KG1 (cell line): ENCODE results near the gene OOSP2.
"Not testable (repeated sequence)": the region's sequence is repeated elsewhere in the genome, so short reads cannot be mapped to it uniquely, and the experiment has no call there.

Source experiments
- DNase-seq: peaks from one replicate; lab custom pipeline; 2025; lab: John Stamatoyannopoulos, UW

The OOSP2 gene, protein sequence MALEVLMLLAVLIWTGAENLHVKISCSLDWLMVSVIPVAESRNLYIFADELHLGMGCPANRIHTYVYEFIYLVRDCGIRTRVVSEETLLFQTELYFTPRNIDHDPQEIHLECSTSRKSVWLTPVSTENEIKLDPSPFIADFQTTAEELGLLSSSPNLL

DNA sequence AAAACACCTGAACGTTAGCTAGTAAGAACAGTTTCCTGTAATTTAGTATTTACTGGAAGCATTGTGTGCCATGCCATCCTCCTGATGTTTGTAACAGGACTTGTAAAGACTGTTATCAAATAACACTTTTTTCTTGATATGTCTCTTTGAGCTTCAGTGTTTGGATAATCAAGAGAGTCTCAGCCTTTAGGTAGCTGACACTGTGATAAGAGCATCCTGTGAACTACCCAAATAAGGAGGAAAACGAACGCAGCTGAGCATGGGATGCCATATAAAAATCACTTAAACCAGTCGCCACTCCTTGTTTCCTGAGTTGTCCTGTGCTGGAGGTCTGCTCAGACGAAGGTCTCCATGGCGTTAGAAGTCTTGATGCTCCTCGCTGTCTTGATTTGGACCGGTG, at the start of gene OOSP2:
OOSP2 (plus strand) TSS at position 301 of the 400 bp plus-strand sequence; CDS start at position 352, 51 bp downstream.
- DNase-seq, result no peak

DNA sequence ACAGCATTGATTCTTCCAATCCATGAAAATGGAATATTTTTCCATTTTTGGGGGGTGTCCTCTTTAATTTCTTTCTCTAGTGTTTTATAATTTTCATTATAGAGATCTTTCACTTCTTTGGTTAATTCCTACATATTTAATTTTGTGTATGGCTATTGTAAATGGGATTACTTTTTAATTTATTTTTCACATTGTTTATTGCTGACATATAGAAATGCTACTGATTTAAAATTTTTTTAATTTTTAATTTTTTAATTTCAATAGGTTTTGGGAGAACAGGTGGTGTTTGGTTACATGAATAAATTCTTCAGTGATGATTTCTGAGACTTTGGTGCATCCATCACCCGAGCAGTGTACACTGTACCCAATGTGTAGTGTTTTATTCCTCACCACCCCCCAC, 49.8 kb upstream of the OOSP2 start:
- no peak for DNase-seq

DNA sequence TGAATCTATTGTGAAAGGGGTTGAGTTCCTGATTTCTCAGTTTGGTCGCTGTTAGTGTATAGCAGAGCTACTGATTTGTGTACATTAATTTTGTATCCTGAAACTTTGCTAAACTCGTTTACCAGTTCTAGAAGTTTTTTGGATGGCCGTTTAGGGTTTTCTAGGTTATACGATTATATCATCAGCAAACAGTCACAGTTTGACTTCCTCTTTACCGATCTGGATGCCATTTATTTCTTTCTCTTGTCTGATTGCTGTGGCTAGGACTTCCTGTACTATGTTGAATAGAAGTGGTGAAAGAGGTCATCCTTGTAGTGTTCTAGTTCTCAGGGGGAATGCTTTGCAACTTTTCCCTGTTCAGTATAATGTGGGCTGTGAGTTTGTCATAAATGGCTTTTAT, 47.8 kb upstream of the OOSP2 start:
- DNase-seq, result peak; percentile 59

DNA sequence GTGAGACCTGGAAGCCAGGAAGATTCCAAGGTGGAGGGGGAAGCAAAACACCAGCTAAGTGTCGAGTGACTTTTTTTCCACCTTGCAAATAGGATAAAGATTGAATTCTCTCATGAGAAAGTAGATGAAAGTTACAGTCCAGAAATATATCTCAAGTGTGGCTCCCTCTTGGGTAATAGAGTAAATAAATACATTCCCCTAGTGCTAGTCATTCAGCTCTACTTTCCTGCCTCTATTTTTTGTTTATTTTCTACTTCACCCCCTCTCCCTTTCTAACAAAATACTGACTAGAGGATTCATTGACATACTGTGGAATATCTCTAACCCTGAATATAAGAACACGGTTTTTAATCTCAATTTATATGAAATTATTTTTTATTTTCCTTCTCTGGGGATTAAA, 42.4 kb upstream of the OOSP2 start:
- no peak for DNase-seq

DNA sequence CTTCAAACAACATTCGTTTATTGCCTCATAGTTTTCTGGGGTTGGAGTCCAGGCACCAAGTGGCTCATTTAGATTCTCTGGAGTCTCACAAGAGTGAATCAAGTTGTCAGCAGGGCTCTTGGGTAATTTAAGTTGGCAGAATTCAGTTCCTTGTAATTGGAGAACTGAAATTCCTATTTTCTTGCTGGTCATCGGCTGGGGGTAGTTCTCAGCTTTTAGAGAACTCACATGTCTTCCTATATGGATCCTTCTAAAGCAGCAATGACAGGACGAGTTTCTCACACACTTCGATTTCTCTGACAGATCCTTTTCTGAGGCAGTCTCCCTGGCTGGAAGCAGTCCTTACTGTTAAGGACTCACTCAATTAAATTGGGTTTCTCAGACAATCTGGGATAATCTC, 40.5 kb upstream of the OOSP2 start:
- DNase-seq, result no peak

DNA sequence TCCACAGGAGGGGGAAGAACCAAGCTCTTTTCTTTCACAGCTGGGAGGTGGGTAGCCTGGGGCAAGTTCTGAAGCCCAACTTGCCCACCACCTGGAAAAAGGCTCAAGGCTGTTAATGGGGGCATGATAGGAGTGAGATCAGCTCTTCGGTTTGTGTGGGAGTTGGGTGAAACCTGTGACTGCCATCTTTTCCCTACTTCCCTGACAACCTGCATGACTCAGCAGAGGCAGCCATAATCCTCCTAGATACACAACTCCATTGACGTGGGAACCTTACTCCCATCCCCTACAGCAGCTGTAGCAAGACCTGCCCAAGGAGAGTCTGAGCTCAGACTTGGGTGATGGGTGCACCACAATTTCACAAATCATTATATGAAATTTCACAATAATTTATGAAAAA, 36.5 kb upstream of the OOSP2 start:
- no peak for DNase-seq

DNA sequence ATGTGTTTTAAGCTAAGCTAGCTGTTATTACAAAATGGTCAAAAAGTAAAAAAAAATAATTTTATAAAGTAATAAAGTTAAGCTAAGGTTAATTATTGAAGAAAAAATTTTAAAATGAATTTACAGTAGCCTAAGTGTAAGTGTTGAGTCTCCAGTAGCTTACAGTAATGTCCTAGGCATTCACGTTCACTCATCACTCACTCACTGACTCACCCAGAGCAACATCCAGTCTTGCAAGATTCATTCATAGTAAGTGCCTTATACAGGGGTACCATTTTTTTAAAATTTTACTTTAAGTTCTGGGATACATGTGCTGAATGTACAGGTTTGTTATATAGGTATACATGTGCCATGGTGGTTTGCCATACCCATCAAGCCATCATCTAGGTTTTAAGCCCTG, 34.8 kb upstream of the OOSP2 start:
- no peak for DNase-seq

DNA sequence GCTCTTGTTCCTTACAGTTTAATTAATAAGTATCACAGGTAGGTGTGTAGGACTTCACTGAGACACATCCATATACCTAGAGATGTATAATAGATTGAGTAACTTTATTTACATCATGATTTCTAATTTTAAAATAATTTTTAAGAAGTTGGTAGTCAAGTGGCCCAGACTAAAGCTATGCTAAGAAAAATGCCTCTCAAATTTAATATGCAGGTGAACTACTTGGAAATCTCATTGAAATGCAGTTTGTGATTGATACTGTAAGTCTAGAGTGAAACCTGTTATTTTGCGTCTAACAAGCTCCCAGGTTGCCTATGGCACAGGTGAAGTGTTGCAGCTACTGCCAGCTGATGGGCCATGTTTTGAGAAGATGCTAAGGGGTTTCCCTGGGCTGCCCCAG, 23.3 kb upstream of the OOSP2 start, which contains the start of gene OOSP4B:
OOSP4B (plus strand) TSS at position 301 of the 400 bp plus-strand sequence.
- no peak for DNase-seq

DNA sequence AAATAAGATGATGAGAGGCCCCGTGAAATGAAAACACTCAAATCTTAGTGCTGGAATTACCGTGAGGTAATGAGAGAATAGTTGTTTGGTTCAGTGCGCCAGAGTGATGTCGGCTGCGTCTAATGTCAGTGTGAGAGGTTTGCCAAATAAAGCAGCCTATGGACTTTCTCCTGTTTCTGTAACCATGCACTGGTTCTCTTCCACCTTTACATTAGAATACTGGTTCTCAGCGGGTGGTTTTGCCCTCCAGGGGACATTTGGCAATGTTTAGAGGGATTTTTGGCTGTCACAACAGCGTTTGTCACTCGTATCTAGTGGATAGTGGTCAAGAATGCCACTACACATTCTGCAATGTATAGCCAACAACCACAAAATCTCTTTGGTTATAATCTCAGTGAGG, 22.2 kb upstream of the OOSP2 start:
- DNase-seq, result no peak

DNA sequence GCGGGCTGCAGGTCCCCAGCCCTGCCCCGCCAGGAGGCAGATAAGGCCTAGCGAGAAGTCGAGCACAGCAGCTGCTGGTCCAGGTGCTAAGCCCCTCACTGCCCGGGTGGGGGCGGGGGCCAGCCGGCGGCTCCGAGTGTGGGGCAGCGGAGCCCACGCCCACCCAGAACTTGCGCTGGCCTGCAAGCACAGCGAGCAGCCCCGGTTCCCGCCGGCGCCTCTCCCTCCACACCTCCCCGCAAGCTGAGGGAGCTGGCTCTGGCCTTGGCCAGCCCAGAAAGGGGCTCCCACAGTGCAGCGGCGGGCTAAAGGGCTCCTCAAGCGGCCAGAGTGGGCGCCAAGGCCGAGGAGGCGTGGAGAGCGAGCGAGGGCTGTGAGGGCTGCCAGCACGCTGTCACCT, 19.8 kb upstream of the OOSP2 start:
- not testable (repeated sequence) for DNase-seq

DNA sequence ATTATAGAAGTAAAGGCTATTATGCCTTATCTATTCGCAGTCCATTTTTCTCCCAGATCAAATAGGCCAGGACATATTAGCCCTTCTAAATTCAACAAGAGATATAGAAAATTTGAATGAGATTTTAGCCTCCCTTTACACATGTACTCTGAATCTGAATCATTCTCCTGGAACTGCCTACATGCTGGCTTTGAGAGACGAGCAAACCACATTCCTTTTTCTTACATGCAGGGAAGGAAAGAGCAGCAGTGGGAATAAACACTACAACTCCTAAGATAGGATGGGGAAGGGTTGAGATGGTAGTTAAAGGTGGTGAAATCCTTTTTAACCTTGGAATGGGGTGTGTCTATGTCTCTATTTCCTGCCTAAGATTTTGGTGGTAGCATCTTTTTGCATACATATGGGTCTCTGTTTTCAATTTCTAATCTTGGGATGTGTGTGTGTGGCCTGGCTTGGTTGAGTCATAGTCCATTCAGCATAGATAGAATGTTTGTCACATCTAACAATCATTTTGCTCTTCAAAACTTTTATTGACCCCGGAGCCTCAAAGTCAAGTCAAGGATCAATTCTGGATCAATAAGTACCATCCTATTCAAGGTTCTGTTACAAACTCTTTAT, 11.1 kb upstream of the OOSP2 start:
- DNase-seq, result no peak

DNA sequence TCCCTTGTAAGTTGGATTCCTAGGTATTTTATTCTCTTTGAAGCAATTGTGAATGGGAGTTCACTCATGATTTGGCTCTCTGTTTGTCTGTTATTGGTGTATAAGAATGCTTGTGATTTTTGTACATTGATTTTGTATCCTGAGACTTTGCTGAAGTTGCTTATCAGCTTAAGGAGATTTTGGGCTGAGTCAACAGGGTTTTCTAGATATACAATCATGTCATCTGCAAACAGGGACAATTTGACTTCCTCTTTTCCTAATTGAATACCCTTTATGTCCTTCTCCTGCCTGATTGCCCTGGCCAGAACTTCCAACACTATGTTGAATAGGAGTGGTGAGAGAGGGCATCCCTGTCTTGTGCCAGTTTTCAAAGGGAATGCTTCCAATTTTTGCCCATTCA, 10.2 kb downstream of the OOSP2 start:
- DNase-seq, result not testable (repeated sequence)

DNA sequence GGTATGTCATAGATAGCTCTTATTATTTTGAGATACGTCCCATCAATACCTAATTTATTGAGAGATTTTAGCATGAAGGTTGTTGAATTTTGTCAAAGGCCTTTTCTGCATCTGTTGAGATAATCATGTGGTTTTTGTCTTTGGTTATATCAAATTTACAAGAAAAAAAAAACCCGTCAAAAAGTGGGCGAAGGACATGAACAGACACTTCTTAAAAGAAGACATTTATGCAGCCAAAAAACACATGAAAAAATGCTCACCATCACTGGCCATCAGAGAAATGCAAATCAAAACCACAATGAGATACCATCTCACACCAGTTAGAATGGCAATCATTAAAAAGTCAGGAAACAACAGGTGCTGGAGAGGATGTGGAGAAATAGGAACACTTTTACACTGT, 10.6 kb downstream of the OOSP2 start:
- not testable (repeated sequence) for DNase-seq

DNA sequence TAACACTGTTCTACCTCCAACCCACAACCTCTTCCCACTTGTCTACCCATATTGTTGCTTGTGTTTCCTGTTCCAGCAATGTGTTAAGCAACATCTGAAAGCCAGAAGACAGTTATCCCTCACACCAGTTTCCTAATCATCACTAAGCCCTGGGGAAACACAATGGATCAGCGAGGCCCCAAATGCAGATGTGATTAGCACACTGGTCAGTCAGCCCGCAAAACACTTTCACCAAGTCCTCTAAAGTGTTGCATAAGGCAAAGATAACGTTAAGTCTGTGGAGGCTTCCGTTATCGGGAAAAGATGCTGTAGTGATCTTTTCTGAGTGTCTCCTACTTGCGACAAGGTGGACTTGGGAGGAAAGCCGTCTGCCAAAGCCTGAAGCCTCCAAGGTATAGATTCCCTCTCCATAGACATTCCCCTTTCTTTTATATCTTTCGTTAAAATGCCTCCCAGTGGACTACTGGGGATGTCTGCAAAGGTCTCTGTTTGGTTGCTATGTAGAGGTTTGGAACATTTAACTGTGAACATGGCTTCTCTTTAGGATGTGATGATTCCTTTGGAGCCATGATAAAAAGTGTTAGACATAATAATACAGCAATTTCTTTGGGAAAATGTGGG, 16.2 kb downstream of the OOSP2 start, which contains the start of gene MS4A3:
MS4A3 (plus strand) TSS at position 317 of the 621 bp plus-strand sequence. CDS start 4,496 bp downstream, outside the sequence.
- DNase-seq, result no peak

DNA sequence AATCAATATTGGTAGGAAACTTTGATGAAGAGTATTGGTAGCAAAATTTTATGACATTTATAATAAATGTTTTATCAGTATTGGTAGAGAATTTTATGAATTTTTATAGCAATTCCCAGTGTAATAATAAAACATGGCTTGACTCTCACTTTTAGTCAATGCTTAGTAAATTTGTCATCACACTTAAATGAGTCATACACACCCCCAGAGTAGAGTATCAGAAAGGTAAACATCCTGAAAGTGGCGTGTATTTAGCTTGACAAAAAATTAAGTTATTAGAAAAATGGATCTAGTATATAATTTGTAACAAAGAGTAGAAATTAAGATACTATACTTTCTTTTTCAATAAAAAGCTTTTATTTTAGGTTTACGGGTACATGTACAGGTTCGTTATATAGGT, 18.8 kb downstream of the OOSP2 start:
- no peak for DNase-seq

DNA sequence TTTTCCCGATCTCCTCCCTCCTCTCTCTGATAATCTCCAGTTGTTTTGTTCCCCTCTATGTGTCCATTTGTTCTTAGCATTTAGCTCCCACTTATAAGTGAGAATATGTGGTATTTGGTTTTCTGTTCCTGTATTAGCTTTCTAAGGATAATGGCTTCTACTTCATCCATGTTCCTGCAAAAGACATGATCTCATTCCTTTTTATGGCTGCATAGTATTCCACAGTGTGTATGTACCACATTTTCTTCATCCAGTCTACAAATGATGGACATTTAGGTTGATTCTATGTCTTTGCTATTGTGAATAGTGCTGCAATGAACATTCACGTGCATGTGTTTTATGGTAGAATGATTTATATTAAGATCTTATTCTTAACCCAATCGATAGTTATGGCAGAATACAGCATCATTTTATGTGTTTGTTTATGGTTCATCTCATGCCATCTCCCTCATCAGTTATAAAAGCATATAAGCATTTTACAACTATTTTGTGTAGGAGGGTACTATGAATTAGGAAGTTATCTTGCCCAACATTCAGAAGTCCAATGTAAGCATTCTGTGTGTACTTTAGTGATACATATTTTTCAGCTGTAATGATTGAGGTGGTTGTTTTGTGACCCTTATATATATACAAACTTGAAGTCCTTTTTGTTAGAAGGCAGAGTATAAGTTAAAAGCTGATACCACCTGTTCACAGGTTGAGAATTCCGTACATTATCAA, 19.5 kb downstream of the OOSP2 start:
- DNase-seq, result no peak

DNA sequence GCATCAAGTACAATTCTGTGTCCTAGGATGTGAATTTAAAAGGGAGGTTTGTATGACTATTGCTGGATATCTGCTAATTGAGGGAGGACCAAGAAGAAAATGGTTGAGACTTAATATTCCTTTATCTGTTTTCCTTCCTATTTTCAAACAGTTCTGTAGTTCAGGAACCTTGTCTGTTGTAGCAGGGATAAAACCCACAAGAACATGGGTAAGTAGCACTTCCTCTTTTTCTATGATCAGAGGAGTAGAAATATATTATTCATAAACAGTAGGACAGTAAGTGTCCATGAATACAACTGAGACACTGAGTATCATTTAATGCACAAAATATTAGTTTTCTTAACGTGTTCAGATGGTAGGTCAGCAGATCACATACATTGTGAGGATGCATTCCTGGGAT, 23.9 kb downstream of the OOSP2 start:
- peak; percentile 40 for DNase-seq

DNA sequence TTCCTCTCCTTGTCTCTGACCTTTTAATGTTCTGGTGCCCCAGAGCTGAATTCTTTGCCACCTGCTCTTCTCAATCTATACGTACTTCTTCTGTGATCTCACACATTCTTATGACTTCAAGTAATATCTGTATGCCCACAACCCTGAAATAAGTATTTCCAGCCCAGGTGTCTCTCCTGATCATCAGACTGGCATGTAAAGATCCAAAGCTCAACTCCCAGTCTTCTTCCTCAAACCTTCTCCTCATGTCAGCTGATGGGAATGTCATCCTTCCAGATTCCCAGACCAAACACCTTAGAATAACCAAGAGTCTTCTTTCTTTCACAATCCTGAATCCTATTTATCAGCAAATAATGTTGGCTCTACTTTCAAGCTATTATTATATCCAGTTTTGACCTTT, 25.6 kb downstream of the OOSP2 start:
- DNase-seq, result no peak

DNA sequence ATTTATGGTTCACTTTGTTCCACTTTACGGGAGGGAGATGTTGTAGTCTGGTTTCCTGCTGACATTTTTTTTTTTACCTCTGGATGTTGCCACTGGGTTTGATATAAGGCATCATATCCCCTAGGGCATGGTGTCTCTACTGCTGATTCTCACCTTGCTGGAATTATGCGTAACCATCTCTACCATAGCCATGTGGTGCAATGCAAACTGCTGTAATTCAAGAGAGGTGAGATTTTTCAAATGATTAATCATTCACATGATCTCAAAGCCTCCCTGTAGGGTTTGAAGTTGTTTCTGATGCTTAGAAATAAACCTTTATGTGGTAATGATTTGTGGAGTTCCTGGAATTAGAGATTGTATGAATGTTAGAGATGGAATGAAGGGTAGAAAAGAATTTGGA, 29.2 kb downstream of the OOSP2 start:
- no peak for DNase-seq

DNA sequence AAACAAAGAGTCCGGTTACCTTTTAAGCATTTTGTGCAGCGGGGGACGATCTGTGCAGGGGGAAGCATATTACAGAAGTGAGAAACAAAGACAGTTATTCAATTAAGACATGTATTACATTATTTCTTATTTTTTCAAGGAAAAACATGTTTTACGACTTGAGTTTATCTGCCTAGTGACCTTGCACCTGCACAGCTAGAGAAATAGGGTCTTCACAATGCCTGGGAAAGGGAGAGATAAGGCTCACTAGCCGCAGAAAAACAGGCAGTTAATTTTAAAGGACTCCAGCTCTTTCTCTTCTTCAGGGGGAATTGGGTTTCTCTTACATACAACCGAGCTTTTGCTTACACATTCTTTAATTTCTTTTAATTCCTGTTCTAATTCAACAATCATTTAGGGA, 31.4 kb downstream of the OOSP2 start:
- DNase-seq, result not testable (repeated sequence)

DNA sequence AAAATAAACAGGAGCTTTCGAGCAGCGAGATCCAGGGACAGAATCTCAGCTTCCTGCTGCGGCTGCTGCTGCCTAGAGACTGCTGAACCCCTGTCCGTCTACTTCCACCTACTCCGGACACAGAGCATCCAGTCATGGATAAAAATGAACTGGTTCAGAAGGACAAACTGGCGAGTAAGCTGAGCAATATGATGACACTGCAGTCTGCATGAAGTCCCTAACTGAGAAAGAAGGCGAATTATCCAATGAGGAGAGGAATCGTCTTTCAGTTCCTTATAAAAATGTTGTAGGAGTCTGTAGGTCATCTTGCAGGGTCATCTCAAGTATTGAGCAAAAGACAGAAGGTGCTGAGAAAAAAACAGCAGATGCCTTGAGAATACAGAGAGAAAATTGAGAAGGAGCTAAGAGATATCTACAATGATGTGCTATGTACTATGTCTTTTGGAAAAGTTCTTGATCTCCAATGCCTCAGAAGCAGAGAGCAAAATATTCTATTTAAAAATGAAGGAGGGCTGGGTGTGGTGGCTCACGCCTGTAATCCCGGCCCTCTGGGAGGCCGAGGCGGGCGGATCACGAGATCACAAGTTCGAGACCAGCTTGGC, 37.1 kb downstream of the OOSP2 start:
- DNase-seq, result no peak

DNA sequence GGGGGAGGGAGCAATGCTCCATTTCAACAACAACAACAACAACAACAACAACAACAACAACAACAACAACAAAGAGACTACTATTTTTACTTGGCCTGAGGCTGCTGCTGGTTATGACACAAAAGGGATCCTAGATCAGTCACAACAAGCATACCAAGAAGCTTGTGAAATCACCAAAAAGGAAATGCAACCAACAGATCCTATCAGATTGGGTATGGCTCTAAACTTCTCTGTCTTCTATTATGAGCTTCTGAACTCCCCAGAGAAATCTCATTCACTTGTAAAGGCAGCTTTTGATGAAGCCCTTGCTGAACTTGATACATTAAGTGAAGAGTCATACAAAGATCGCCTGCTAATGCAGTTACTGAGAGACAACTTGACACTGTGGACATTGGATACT, 37.8 kb downstream of the OOSP2 start:
- DNase-seq, result no peak
